Right cardiac atrium (tissue), 5 donors: ENCODE data around the gene PYDC1. TPM values are rescaled to one million over a fixed set of nuclear protein-coding genes. Genes with fewer than 3 reads are reported as not detected.
"Not testable (repeated sequence)": the region's sequence is repeated elsewhere in the genome, so short reads cannot be mapped to it uniquely, and the experiment has no call there.

Source experiments
- ATAC-seq, 2 donors: fragments of 200-7000 bp; cut with Tn5 transposase; one replicate each; pipeline versions ENCODE4 v1.8.0 to v1.9.1; 2020; ENCODE audit warnings: moderate library complexity in 2 of 2, mild to moderate bottlenecking in 1 of 2
- DNase-seq, 3 donors: peaks; one replicate each; pipeline ENCODE4 v3.0.0-alpha.2; 2020
- H3K27ac ChIP-seq: one replicate; pipeline ENCODE4 v1.5.1; 2013; ENCODE audit warnings: mild to moderate bottlenecking, low read length, control low read depth, moderate library complexity
- H3K27me3 ChIP-seq: one replicate; pipeline ENCODE4 v1.6.1; 2013; ENCODE audit not compliant: control insufficient read depth, insufficient read depth
- H3K4me1 ChIP-seq: one replicate; pipeline ENCODE4 v1.6.1; 2013; ENCODE audit warnings: low read length; ENCODE audit not compliant: control insufficient read depth, insufficient read depth
- H3K4me3 ChIP-seq: one replicate; pipeline ENCODE4 v1.5.1; 2013; ENCODE audit warnings: low read length, control low read depth
- H3K9me3 ChIP-seq: one replicate; pipeline ENCODE4 v1.6.1; 2013; ENCODE audit warnings: low read length; ENCODE audit not compliant: control insufficient read depth
- WGBS: extraction: QIAGEN DNeasy Blood & Tissue Kit; methylation state at CpG from one replicate; pipeline ENCODE4 v1.1.7; 2013; 5-methylcytosine and 5-hydroxymethylcytosine counted together
- intact Hi-C, 4 donors: fragments of 100-400 bp; cut with DNase I; formaldehyde crosslinking; loops; one replicate each; pipeline versions ENCODE4 v1.11.0 to v1.14.0; 2022 to 2023
- polyA plus RNA-seq: library from polyadenylated mRNA; stranded (reverse); fragments of 200-250 nt; gene quantifications from one replicate; pipeline ENCODE4 v1.2.3, GENCODE V29; 2013
- total RNA-seq, 4 donors: library from RNA; stranded (reverse); fragmentation: NEBNext Ultra II Directional; extraction: Animal tissue kit (Norgen Biotek cat#: 25700); gene quantifications; one replicate each; pipeline ENCODE4 v1.2.1, GENCODE V29; 2021
- donor health status: healthy with polysubstance abuse.
- donor health status: DM: no; HTN: yes; CAD: no.
- donor health status: DM: no; HTN: no; CAD: no.
- donor health status: DM: no; HTN: yes; CAD: no; lungs with severe emphysema.
- donor health status: DM: yes; HTN: yes; CAD: no.

The PYDC1 gene
- total and polyA plus RNA-seq, 5 donors, result 0.23 TPM; not detected in 4

DNA sequence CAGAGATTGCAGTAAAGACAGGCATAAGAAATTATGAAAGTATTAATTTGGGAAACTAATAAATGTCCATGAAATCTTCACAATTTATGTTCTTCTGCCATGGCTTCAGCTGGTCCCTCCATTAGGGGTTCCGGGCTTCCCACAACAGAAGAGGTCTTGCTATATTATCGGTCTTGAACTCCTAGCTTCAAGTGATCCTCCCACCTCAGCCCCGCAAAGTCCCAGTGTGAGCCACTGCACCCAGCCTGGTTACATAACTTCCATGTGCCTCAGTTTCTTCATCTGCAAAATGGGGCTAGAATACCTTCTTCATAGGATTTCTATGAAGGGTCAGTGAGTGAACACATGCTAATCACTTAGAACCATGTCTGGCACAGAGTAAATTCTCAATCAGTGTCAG lies 29.4 kb upstream of the PYDC1 start:
- ATAC-seq (no peak), DNase-seq (no peak)
- Histone ChIP-seq H3K4me1 (no peaks in the 10 kb centered on the region), H3K4me3 (no peak overlapping the region), H3K27me3 (no peaks in the 10 kb centered on the region), H3K27ac (no peak overlapping the region), H3K9me3 (no peaks in the 10 kb centered on the region)
- WGBS, result 95% methylated on average over 3 of the region's 3 CpGs
- intact Hi-C loops, result no loop called here

- H3K4me3 ChIP-seq, H3K27ac ChIP-seq, H3K9me3 ChIP-seq, DNase-seq, H3K4me1 ChIP-seq, H3K27me3 ChIP-seq, ATAC-seq, intact Hi-C loops: not testable (repeated sequence)
- WGBS, result 37% methylated on average over 8 of the region's 8 CpGs
These were observed 28.7 kb upstream of the PYDC1 start for GRCh38 chr16:31245598-31245997.

DNA sequence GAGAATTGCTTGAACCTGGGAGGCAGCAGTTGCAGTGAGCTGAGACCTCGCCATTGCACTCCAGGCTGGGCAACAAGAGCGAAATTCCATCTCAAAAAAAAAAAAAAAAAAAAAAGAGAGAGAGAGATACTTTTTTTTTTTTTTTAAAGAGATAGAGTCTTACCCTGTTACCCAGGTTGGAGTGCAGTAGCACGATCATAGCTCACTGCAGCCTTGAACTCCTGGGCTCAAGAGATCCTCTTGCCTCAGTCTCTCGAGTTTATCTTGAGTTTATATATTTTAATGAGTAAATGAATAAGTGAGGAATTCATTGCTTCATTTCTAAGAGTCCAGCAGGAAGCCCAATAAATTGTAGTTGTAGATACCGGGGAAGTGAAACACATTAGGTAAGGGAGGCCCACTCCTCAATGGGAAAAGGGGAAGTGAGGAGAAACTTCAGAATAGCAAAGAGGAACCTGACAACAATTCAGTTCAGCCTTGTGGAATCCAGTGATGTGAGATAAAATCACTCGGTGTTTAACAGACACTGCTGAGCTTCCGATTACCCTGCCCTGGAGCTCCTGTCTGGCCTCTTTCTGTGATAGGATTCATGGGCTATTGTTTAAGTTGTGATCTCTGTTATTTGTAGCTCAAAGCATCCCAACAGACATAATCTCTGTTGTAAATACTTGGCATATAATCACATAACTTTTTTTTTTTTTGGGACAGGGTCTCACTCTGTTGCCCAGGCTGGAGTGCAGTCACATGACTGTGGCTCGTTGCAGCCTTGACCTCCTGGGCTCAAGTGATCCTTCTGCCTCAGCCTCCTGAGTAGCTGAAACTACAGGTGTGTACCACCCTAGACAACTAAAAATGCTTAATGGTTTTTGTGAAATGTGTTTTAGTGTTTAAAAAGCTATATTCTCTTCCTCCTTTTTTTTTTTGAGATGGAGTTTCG lies 27.1 kb upstream of the PYDC1 start:
- no peak for ATAC-seq
- Histone ChIP-seq H3K27me3 (no peaks in the 10 kb centered on the region), H3K4me1 (no peaks in the 10 kb centered on the region), H3K27ac (no peak overlapping the region), H3K9me3 (no peaks in the 10 kb centered on the region), H3K4me3 (no peak overlapping the region)
- DNase-seq, result no peak
- WGBS, result 50% methylated on average over 9 of the region's 9 CpGs
- intact Hi-C loops, result no loop called here

- Histone ChIP-seq H3K27ac (no peak overlapping the region), H3K4me3 (no peak overlapping the region), H3K27me3 (no peaks in the 10 kb centered on the region), H3K9me3 (no peaks in the 10 kb centered on the region), H3K4me1 (no peaks in the 10 kb centered on the region)
- intact Hi-C loops, result no loop called here
- WGBS, result 50% methylated on average over 6 of the region's 6 CpGs
- peak; percentile 21 to 41 for ATAC-seq
- DNase-seq, result no peak
These were observed 25.3 kb upstream of the PYDC1 start for GRCh38 chr16:31242206-31242605.

GRCh38 chr16:31238041-31238440 lies 21.1 kb upstream of the PYDC1 start:
- H3K27me3 ChIP-seq, result no peaks in the 10 kb centered on the region
- intact Hi-C loops, result no loop called here
- ATAC-seq, result no peak
- H3K27ac ChIP-seq, result no peak overlapping the region
- no peak for DNase-seq
- no peaks in the 10 kb centered on the region for H3K9me3 ChIP-seq
- H3K4me1 ChIP-seq, result no peaks in the 10 kb centered on the region
- WGBS, result 77% methylated on average over 4 of the region's 4 CpGs
- H3K4me3 ChIP-seq, result no peak overlapping the region

DNA sequence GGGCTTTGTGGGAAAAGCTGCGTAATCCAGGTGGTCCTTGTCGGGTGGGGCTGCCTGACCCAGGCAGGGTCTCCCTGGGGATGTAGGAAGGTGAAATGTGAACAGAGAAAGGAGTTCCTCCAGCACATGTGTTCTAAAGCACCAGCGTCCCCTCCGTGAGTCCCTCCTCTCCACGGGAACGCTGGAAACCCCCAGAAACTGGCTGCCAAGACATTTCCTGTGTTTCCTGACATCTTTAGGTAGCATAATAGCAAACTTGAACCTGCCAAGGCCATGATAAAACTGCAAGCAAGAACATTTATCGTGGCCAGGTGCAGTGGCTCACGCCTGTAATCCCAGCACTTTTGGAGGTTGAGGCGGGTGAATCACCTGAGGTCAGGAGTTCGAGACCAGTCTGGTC lies 12.6 kb upstream of the PYDC1 start:
- Histone ChIP-seq H3K4me3 (no peak overlapping the region), H3K27me3 (no peaks in the 10 kb centered on the region), H3K27ac (no peak overlapping the region), H3K4me1 (peaks cover 3% of the 10 kb centered on the region), H3K9me3 (no peaks in the 10 kb centered on the region)
- no peak for ATAC-seq
- DNase-seq, result no peak
- 49% methylated on average over 10 of the region's 10 CpGs for whole genome bisulfite sequencing
- intact Hi-C loops, result no loop called here

DNA sequence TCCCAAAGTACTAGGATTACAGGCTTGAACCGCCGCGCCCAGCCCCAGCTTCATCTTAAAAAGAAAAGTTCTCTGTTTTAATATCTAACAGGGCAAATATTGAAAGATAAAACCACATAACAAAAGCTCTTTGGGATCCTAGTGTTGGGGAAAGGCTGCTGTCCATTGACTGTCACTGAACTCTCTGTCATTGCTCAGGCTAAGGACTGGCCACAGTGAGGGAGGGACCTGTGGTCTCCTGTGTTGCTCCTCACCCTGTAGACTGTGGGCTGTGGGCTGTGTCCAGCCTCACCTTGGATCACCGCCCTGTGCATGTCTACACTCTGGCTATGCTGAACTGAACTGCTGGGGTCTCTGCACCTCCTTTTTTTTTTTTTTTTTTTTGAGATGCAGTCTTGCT lies 11.3 kb upstream of the PYDC1 start:
- over 99% methylated on average over 4 of the region's 4 CpGs for WGBS

GRCh38 chr16:31225193-31225592 lies 8.3 kb upstream of the PYDC1 start:
- H3K9me3 ChIP-seq, result no peaks in the 10 kb centered on the region
- intact Hi-C loops, result no loop called here
- peaks cover 3% of the 10 kb centered on the region for H3K4me1 ChIP-seq
- H3K27me3 ChIP-seq, result no peaks in the 10 kb centered on the region
- no peak for ATAC-seq
- no peak overlapping the region for H3K27ac ChIP-seq
- WGBS, result 97% methylated on average over 3 of the region's 3 CpGs
- H3K4me3 ChIP-seq, result no peak overlapping the region
- DNase-seq, result no peak

More for the DNA sequence above, 11.3 kb upstream of the PYDC1 start:
- no peak overlapping the region for H3K27ac ChIP-seq
- no peak overlapping the region for H3K4me3 ChIP-seq
- peaks cover 3% of the 10 kb centered on the region for H3K4me1 ChIP-seq
- no peaks in the 10 kb centered on the region for H3K27me3 ChIP-seq
- ATAC-seq (no peak), DNase-seq (no peak)
- no peaks in the 10 kb centered on the region for H3K9me3 ChIP-seq
- intact Hi-C loops, result no loop called here

GRCh38 chr16:31224092-31224955 lies 7.4 kb upstream of the PYDC1 start:
- intact Hi-C loops, result no loop called here
- Histone ChIP-seq H3K4me3 (no peak overlapping the region), H3K9me3 (no peaks in the 10 kb centered on the region), H3K27ac (no peak overlapping the region), H3K27me3 (no peaks in the 10 kb centered on the region), H3K4me1 (peaks cover 3% of the 10 kb centered on the region)
- DNase-seq (no peak), ATAC-seq (no peak)
- WGBS, result 71% methylated on average over 80 of the region's 80 CpGs

DNA sequence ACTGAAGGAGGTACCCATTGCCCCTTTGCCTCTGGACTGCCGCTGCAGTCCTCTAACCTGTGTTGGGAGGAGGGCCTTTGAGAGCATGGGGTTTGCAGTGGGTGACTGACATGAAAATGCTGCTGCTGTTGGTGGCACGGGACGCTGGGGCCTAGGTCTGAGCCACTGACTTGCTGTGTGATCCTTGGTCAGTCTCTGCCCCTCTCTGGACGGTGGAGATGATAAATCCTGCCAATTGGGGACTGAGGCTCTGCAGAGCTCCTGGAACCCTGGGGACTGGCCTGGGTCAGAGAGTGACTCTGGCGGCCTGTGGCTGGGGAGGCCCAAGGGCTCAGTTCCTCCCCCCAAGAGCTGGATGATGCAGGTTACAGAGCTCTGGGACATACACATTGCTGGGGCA lies 6.1 kb upstream of the PYDC1 start:
- 90% methylated on average over 5 of the region's 5 CpGs for WGBS
- no peak for ATAC-seq

More for the DNA sequence above, 6.1 kb upstream of the PYDC1 start:
- intact Hi-C loops, result no loop called here
- no peak overlapping the region for H3K4me3 ChIP-seq
- DNase-seq, result no peak
- no peaks in the 10 kb centered on the region for H3K9me3 ChIP-seq
- H3K27ac ChIP-seq, result no peak overlapping the region
- H3K4me1 ChIP-seq, result no peaks in the 10 kb centered on the region
- H3K27me3 ChIP-seq, result no peaks in the 10 kb centered on the region
